Cardiac muscle cell (in vitro differentiated cells and primary cell): ENCODE data around the gene CSNK1D. TPM values are rescaled to one million over a fixed set of nuclear protein-coding genes. Genes with fewer than 3 reads are reported as not detected.

Experiments used
- DNase-seq, 2 donors: peaks; one replicate each; pipeline versions ENCODE4 v3.0.0 to v3.0.0-alpha.2; 2010 to 2017; ENCODE audit warnings: low read depth in 1 of 2, low spot score in 1 of 2
- H3K27ac ChIP-seq: fragments of 200-600 bp; sonication (generic); 2 replicates; pipeline ENCODE4 v1.5.1; 2016
- H3K27me3 ChIP-seq: fragments of 200-600 bp; sonication (generic); 2 replicates; pipeline ENCODE4 v1.6.0; 2016; ENCODE audit warnings: control low read depth
- H3K36me3 ChIP-seq: fragments of 200-600 bp; sonication (generic); 2 replicates; pipeline ENCODE4 v1.5.1; 2016; ENCODE audit warnings: control low read depth
- H3K4me1 ChIP-seq: fragments of 200-600 bp; sonication (generic); 2 replicates; pipeline ENCODE4 v1.8.1; 2017; ENCODE audit warnings: low read depth, mild to moderate bottlenecking, mixed run types
- H3K4me3 ChIP-seq: fragments of 200-600 bp; sonication (generic); 2 replicates; pipeline ENCODE4 v1.5.1; 2016; ENCODE audit warnings: mild to moderate bottlenecking
- H3K9me3 ChIP-seq: fragments of 200-600 bp; sonication (generic); 2 replicates; pipeline ENCODE4 v1.5.1; 2017; ENCODE audit warnings: low read depth, mild to moderate bottlenecking, control low read depth
- CTCF ChIP-seq: IDR thresholded peaks from 2 replicates; pipeline ENCODE4 v1.5.1; 2012; ENCODE audit warnings: low read depth, mild to moderate bottlenecking, low read length
- polyA plus RNA-seq: library from polyadenylated mRNA; unstranded; fragments of >200 nt; fragmentation: Nextera tagmentation; extraction: Ambion mirVana; gene quantifications from 2 replicates; pipeline ENCODE4 v1.2.1, GENCODE V29; 2016
- total RNA-seq: library from RNA; depleted of rRNA; stranded (reverse); fragments of >200 nt; gene quantifications from 2 replicates; pipeline ENCODE4 v1.2.3, GENCODE V29; 2016

CSNK1D gene
- total and polyA plus RNA-seq, 2 experiments from 2014 or later: 53.1 to 106 TPM

GRCh38 chr17:82243648-82244412, 29.7 kb downstream of the CSNK1D start:
- no peak for TF ChIP-seq CTCF
- peak overlapping the region; percentile 85 for H3K27ac ChIP-seq
- H3K4me1 ChIP-seq: peaks cover 41% of the 10 kb centered on the region
- no peaks in the 10 kb centered on the region for H3K9me3 ChIP-seq
- DNase-seq: peak in 1 of 2 donors; percentile 23
- peaks cover 45% of the 10 kb centered on the region for H3K36me3 ChIP-seq
- no peak overlapping the region for H3K4me3 ChIP-seq
- no peaks in the 10 kb centered on the region for H3K27me3 ChIP-seq

GRCh38 chr17:82242977-82243647, 30.4 kb downstream of the CSNK1D start:
- peaks cover 45% of the 10 kb centered on the region for H3K36me3 ChIP-seq
- H3K27ac ChIP-seq: peak overlapping the region; percentile 85
- peaks cover 48% of the 10 kb centered on the region for H3K4me1 ChIP-seq
- DNase-seq: peak in 1 of 2 donors; percentile 93
- H3K27me3 ChIP-seq: no peaks in the 10 kb centered on the region
- TF ChIP-seq CTCF: no peak
- no peaks in the 10 kb centered on the region for H3K9me3 ChIP-seq
- no peak overlapping the region for H3K4me3 ChIP-seq

GRCh38 chr17:82242698-82242976, 30.9 kb downstream of the CSNK1D start:
- Histone ChIP-seq H3K27ac (peak overlapping the region; percentile 85), H3K36me3 (peaks cover 45% of the 10 kb centered on the region), H3K4me3 (no peak overlapping the region), H3K4me1 (peaks cover 53% of the 10 kb centered on the region), H3K27me3 (no peaks in the 10 kb centered on the region), H3K9me3 (no peaks in the 10 kb centered on the region)
- no peak for TF ChIP-seq CTCF
- no peak for DNase-seq

GRCh38 chr17:82241926-82242697, 31.4 kb downstream of the CSNK1D start:
- DNase-seq: peak; percentile 64 to 67
- Histone ChIP-seq H3K27me3 (no peaks in the 10 kb centered on the region), H3K36me3 (peaks cover 45% of the 10 kb centered on the region), H3K4me1 (peaks cover 55% of the 10 kb centered on the region), H3K4me3 (no peak overlapping the region), H3K27ac (peak overlapping the region; percentile 85), H3K9me3 (no peaks in the 10 kb centered on the region)
- TF ChIP-seq CTCF: no peak

GRCh38 chr17:82241183-82241925, 32.1 kb downstream of the CSNK1D start:
- H3K27me3 ChIP-seq: no peaks in the 10 kb centered on the region
- peak overlapping the region; percentile 85 for H3K27ac ChIP-seq
- no peak for TF ChIP-seq CTCF
- H3K4me3 ChIP-seq: no peak overlapping the region
- no peaks in the 10 kb centered on the region for H3K9me3 ChIP-seq
- H3K4me1 ChIP-seq: peaks cover 55% of the 10 kb centered on the region
- DNase-seq: peak in 1 of 2 donors; percentile 74
- H3K36me3 ChIP-seq: peaks cover 49% of the 10 kb centered on the region
